ENCODE data around the gene PCIF1. TPM values are rescaled to one million over a fixed set of nuclear protein-coding genes. Genes with fewer than 3 reads are reported as not detected.

Gene PCIF1
- total RNA-seq, 2 experiments from 2014 or later, result 100 TPM

DNA sequence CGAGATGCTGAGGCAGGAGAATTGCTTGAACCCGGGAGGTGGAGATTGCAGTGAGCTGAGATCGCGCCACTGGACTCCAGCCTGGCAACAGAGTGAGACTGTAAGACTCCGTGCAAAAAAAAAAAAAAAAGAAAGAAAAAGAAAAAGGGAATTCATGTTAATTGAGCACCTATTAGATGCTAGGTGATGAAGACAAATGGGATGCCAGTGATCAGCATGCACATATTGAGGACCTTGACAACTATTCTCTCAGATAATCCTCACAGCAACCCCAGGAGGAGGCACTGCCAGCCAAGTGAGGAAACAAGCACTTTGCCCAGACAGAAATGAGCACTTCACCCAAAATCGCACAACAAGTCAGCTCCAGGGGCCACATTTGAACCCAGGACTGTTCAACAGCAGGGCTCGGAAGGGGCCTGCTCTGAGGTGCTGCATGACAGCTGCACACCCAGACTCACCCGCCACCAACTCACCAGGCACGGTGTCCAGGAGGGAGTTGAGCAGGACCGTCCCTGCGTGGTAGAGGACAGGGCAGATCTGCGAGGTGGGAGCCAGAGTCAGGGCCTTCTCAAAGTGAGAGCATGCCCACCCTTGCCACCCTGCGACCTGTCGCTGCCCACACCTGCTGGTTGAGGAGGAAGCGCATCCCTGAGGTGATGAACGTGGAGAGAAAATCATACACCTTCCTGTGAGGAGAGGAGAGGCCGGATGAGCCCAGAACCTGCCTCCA lies 27.1 kb upstream of the PCIF1 start:
- H3K27ac ChIP-seq (ENCODE audit: low read depth in 1 of 2, low read length in 2 of 2), result no peak overlapping the region

DNA sequence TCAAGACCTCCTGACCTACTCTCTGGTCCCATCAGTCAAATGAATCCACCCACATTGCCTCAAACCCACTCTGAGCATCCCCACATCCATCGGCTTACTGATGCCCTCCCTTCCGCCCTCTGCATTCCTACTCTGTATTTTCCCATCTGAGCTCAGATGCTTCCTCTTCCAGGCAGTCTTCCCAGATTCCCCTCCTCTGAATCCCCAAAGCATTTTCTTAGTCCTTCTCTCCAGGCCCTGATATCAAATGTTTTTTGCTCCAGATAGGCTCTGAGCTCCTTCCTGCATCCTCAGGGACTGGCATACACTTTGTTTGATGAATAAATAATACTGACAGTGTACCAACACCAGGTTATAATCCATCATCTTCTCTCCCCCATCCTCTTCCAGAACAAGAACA lies 26.4 kb upstream of the PCIF1 start:
- H3K9me3 ChIP-seq (ENCODE audit: control insufficient read depth in 1 of 2, insufficient read depth in 1 of 2, low read length in 2 of 2), result no peaks in the 10 kb centered on the region
- peaks cover 14% of the 10 kb centered on the region for H3K4me1 Mint-ChIP-seq (ENCODE audit: low read depth)
- H3K4me3 ChIP-seq (ENCODE audit: low read length), result no peak overlapping the region
- peaks cover 9 to 11% of the 10 kb centered on the region in 2 experiments for H3K27me3 ChIP-seq (ENCODE audit: control insufficient read depth in 1 of 2, insufficient read depth in 2 of 2, low read length in 2 of 2)
- H3K27ac Mint-ChIP-seq, result no peak overlapping the region
- H3K4me3 Mint-ChIP-seq, result no peak overlapping the region
- no peak for ATAC-seq (ENCODE audit: poor library complexity)
- peaks cover 23% of the 10 kb centered on the region for H3K4me1 ChIP-seq (ENCODE audit: insufficient read depth, low read length)
- ChIA-PET CTCF (no interaction called here), POLR2A (interaction anchor here (1.7 kb wide), 1 partner anchor 27 kb away, joined by 5 read pairs; the partner anchor contains the start of gene PCIF1)
- H3K9me3 Mint-ChIP-seq, result no peaks in the 10 kb centered on the region
- no peak overlapping the region for H3K27ac ChIP-seq (ENCODE audit: low read depth in 1 of 2, low read length in 2 of 2)
- H3K36me3 Mint-ChIP-seq (ENCODE audit: low read depth), result no peaks in the 10 kb centered on the region
- TF ChIP-seq, protein P1, sequence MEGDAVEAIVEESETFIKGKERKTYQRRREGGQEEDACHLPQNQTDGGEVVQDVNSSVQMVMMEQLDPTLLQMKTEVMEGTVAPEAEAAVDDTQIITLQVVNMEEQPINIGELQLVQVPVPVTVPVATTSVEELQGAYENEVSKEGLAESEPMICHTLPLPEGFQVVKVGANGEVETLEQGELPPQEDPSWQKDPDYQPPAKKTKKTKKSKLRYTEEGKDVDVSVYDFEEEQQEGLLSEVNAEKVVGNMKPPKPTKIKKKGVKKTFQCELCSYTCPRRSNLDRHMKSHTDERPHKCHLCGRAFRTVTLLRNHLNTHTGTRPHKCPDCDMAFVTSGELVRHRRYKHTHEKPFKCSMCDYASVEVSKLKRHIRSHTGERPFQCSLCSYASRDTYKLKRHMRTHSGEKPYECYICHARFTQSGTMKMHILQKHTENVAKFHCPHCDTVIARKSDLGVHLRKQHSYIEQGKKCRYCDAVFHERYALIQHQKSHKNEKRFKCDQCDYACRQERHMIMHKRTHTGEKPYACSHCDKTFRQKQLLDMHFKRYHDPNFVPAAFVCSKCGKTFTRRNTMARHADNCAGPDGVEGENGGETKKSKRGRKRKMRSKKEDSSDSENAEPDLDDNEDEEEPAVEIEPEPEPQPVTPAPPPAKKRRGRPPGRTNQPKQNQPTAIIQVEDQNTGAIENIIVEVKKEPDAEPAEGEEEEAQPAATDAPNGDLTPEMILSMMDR (IDR thresholded peaks at IDR 0.05), result no peak
- intact Hi-C loops (cut with DNase I, micrococcal nuclease), result no loop called here
- H3K27me3 Mint-ChIP-seq, result peaks cover 13% of the 10 kb centered on the region
- H3K36me3 ChIP-seq (ENCODE audit: insufficient read depth, low read length), result no peaks in the 10 kb centered on the region
- no peak for DNase-seq

More for the DNA sequence above, 27.1 kb upstream of the PCIF1 start:
- H3K27me3 ChIP-seq (ENCODE audit: control insufficient read depth in 1 of 2, insufficient read depth in 2 of 2, low read length in 2 of 2), result peaks cover 6 to 9% of the 10 kb centered on the region in 2 experiments
- no peaks in the 10 kb centered on the region for H3K9me3 Mint-ChIP-seq
- H3K4me1 Mint-ChIP-seq (ENCODE audit: low read depth), result peaks cover 14% of the 10 kb centered on the region
- TF ChIP-seq, protein P1 (IDR thresholded peaks at IDR 0.05), result no peak
- peaks cover 11% of the 10 kb centered on the region for H3K27me3 Mint-ChIP-seq
- H3K9me3 ChIP-seq (ENCODE audit: control insufficient read depth in 1 of 2, insufficient read depth in 1 of 2, low read length in 2 of 2), result no peaks in the 10 kb centered on the region
- no peaks in the 10 kb centered on the region for H3K36me3 Mint-ChIP-seq (ENCODE audit: low read depth)
- no peak for ATAC-seq (ENCODE audit: poor library complexity)
- H3K36me3 ChIP-seq (ENCODE audit: insufficient read depth, low read length), result no peaks in the 10 kb centered on the region
- no peak for DNase-seq
- intact Hi-C loops (cut with DNase I, micrococcal nuclease), result no loop called here
- no peak overlapping the region for H3K4me3 ChIP-seq (ENCODE audit: low read length)
- ChIA-PET POLR2A (no interaction called here), CTCF (interaction anchor here (0.9 kb wide), 1 partner anchor 80 kb away, joined by 3 read pairs; no protein-coding TSS in a partner anchor)
- H3K4me3 Mint-ChIP-seq, result no peak overlapping the region
- no peak overlapping the region for H3K27ac Mint-ChIP-seq
- H3K4me1 ChIP-seq (ENCODE audit: insufficient read depth, low read length), result peaks cover 21% of the 10 kb centered on the region

GRCh38 chr20:45909336-45909808 lies 25.1 kb upstream of the PCIF1 start:
- H3K9me3 Mint-ChIP-seq, result no peaks in the 10 kb centered on the region
- no peak overlapping the region for H3K27ac Mint-ChIP-seq
- H3K27me3 Mint-ChIP-seq, result peaks cover 18% of the 10 kb centered on the region
- ATAC-seq (ENCODE audit: poor library complexity) (no peak), DNase-seq (no peak)
- Histone ChIP-seq H3K4me1 (ENCODE audit: insufficient read depth, low read length) (peaks cover 23% of the 10 kb centered on the region), H3K27ac (ENCODE audit: low read depth in 1 of 2, low read length in 2 of 2) (no peak overlapping the region), H3K36me3 (ENCODE audit: insufficient read depth, low read length) (no peaks in the 10 kb centered on the region), H3K27me3 (ENCODE audit: control insufficient read depth in 1 of 2, insufficient read depth in 2 of 2, low read length in 2 of 2) (peaks cover 9 to 15% of the 10 kb centered on the region in 2 experiments), H3K9me3 (ENCODE audit: control insufficient read depth in 1 of 2, insufficient read depth in 1 of 2, low read length in 2 of 2) (no peaks in the 10 kb centered on the region), H3K4me3 (ENCODE audit: low read length) (no peak overlapping the region)
- no peaks in the 10 kb centered on the region for H3K36me3 Mint-ChIP-seq (ENCODE audit: low read depth)
- CTCF ChIA-PET, result interaction anchor here (1.0 to 1.6 kb wide), 2 partner anchors 60 to 61 kb away, joined by 3 read pairs; no protein-coding TSS in a partner anchor
- intact Hi-C loops (cut with DNase I, micrococcal nuclease), result no loop called here
- H3K4me1 Mint-ChIP-seq (ENCODE audit: low read depth), result peaks cover 14% of the 10 kb centered on the region
- TF ChIP-seq, protein P1 (IDR thresholded peaks at IDR 0.05), result no peak
- H3K4me3 Mint-ChIP-seq, result no peak overlapping the region
- POLR2A ChIA-PET, result interaction anchor here (1.2 to 1.7 kb wide), 2 partner anchors 25 to 28 kb away, joined by 4 to 5 read pairs; partner anchors contain the start of gene PCIF1

All from CD4-positive, alpha-beta T cell (primary cell).